ENCODE measurements around the gene SCEL.

DNA sequence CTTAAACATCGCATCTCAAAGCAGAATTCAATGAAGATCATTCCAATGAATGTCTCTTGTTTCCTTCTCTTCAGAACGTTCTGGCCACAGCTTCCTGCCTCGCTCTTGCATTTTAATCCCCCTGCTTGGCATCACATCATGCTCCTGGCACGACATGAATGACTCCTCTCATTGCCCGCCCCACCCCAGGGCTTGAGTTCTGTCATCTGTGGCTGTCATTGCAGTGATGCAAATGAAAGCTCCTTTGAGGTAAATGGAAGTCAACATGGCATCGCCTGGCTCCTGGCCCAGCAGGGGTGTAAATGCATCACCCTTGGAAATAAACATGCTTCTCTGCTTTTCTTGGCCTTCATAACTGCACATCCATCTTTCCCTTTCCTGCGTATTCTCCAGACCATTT, 48.6 kb downstream of the SCEL start:
- TF ChIP-seq, protein P1, sequence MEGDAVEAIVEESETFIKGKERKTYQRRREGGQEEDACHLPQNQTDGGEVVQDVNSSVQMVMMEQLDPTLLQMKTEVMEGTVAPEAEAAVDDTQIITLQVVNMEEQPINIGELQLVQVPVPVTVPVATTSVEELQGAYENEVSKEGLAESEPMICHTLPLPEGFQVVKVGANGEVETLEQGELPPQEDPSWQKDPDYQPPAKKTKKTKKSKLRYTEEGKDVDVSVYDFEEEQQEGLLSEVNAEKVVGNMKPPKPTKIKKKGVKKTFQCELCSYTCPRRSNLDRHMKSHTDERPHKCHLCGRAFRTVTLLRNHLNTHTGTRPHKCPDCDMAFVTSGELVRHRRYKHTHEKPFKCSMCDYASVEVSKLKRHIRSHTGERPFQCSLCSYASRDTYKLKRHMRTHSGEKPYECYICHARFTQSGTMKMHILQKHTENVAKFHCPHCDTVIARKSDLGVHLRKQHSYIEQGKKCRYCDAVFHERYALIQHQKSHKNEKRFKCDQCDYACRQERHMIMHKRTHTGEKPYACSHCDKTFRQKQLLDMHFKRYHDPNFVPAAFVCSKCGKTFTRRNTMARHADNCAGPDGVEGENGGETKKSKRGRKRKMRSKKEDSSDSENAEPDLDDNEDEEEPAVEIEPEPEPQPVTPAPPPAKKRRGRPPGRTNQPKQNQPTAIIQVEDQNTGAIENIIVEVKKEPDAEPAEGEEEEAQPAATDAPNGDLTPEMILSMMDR (IDR thresholded peaks at IDR 0.05) = no peak
- TF ChIP-seq POLR2A (IDR thresholded peaks at IDR 0.05) = no peak
